Neuronal stem cell (in vitro differentiated cells): ENCODE results near the gene SLC9A9.

ENCODE experiments used
- DNase-seq: peaks from one replicate; pipeline ENCODE4 v3.0.0-alpha.2; 2013; ENCODE audit warnings: low spot score
- H2AFZ ChIP-seq: one replicate; pipeline ENCODE4 v1.6.1; 2013; ENCODE audit warnings: mild to moderate bottlenecking, low read length, inconsistent platforms
- H2AK5ac ChIP-seq: 2 replicates; pipeline ENCODE4 v1.6.1; 2013; ENCODE audit warnings: low read depth, mild to moderate bottlenecking, inconsistent platforms, low read length, moderate library complexity, mixed read lengths
- H2BK120ac ChIP-seq: 2 replicates; pipeline ENCODE4 v1.6.1; 2013; ENCODE audit warnings: low read depth, mild to moderate bottlenecking, inconsistent platforms, low read length, moderate library complexity, mixed read lengths
- H2BK12ac ChIP-seq: one replicate; pipeline ENCODE4 v1.6.1; 2013; ENCODE audit warnings: low read length, inconsistent platforms
- H2BK15ac ChIP-seq: 2 replicates; pipeline ENCODE4 v1.6.1; 2013; ENCODE audit warnings: mild to moderate bottlenecking, low read length, inconsistent platforms, mixed read lengths
- H2BK5ac ChIP-seq: one replicate; pipeline ENCODE4 v1.6.1; 2013; ENCODE audit warnings: inconsistent platforms, mild to moderate bottlenecking, low read length, moderate library complexity
- H3K14ac ChIP-seq: one replicate; pipeline ENCODE4 v1.6.1; 2013; ENCODE audit warnings: low read length, inconsistent platforms
- H3K18ac ChIP-seq: 2 replicates; pipeline ENCODE4 v1.6.1; 2013; ENCODE audit warnings: low read length, inconsistent platforms
- H3K23ac ChIP-seq: 2 replicates; pipeline ENCODE4 v1.6.1; 2013; ENCODE audit warnings: low read depth, mild to moderate bottlenecking, mixed read lengths, low read length, inconsistent platforms; ENCODE audit not compliant: poor library complexity
- H3K27ac ChIP-seq: replicated peaks from 3 replicates; pipeline ENCODE4 v1.5.1; 2013; ENCODE audit warnings: low read length, inconsistent platforms
- H3K27me3 ChIP-seq, 3 experiments: 2 replicates each; pipeline ENCODE4 v1.6.1; 2013; ENCODE audit warnings: low read length in 3 of 3, mild to moderate bottlenecking in 2 of 3, inconsistent platforms in 1 of 3, low read depth in 1 of 3, mixed read lengths in 1 of 3, moderate library complexity in 1 of 3; ENCODE audit not compliant: control insufficient read depth in 3 of 3, insufficient read depth in 3 of 3
- H3K36me3 ChIP-seq, 2 donors: replicated peaks in 1 of 2; 2 replicates each; pipeline ENCODE4 v1.6.1; 2013; ENCODE audit warnings: low read length in 2 of 2; ENCODE audit not compliant: control insufficient read depth in 2 of 2, insufficient read depth in 2 of 2
- H3K4ac ChIP-seq: 2 replicates; pipeline ENCODE4 v1.6.1; 2013; ENCODE audit warnings: inconsistent platforms, mild to moderate bottlenecking, low read length, moderate library complexity
- H3K4me1 ChIP-seq, 2 donors: 1 replicate in 1 of 2; 2 replicates in 1 of 2; pipeline ENCODE4 v1.6.1; 2013; ENCODE audit warnings: low read length in 2 of 2, low read depth in 1 of 2; ENCODE audit not compliant: control insufficient read depth in 2 of 2, insufficient read depth in 1 of 2
- H3K4me2 ChIP-seq: one replicate; pipeline ENCODE4 v1.6.1; 2013; ENCODE audit warnings: mild to moderate bottlenecking, low read length, inconsistent platforms; ENCODE audit not compliant: insufficient read depth, poor library complexity, severe bottlenecking
- H3K4me3 ChIP-seq, 2 donors: 2 replicates each; pipeline ENCODE4 v1.5.1; 2013; ENCODE audit warnings: low read length in 2 of 2, mild to moderate bottlenecking in 2 of 2, inconsistent platforms in 1 of 2, moderate library complexity in 1 of 2
- H3K79me1 ChIP-seq: one replicate; pipeline ENCODE4 v1.6.1; 2013; ENCODE audit warnings: low read depth, mild to moderate bottlenecking, inconsistent platforms, low read length, moderate library complexity
- H3K9ac ChIP-seq: one replicate; pipeline ENCODE4 v1.6.1; 2013; ENCODE audit warnings: mild to moderate bottlenecking, low read depth, low read length, inconsistent platforms; ENCODE audit not compliant: poor library complexity
- H3K9me3 ChIP-seq, 2 donors: replicated peaks in 1 of 2; 2 replicates each; pipeline versions ENCODE3 to v1.6.1; 2013; ENCODE audit warnings: low read length in 2 of 2, mild to moderate bottlenecking in 2 of 2, inconsistent platforms in 1 of 2, low read depth in 1 of 2, mixed read lengths in 1 of 2, moderate library complexity in 1 of 2; ENCODE audit not compliant: control insufficient read depth in 2 of 2, insufficient read depth in 1 of 2
- H4K8ac ChIP-seq: one replicate; pipeline ENCODE4 v1.6.1; 2013; ENCODE audit warnings: low read depth, mild to moderate bottlenecking, inconsistent platforms, low read length, moderate library complexity
- H4K91ac ChIP-seq: one replicate; pipeline ENCODE4 v1.6.1; 2013; ENCODE audit warnings: low read length, low read depth, mild to moderate bottlenecking, inconsistent platforms; ENCODE audit not compliant: poor library complexity
- WGBS, 2 donors: extraction: QIAGEN DNeasy Blood & Tissue Kit; methylation state at CpG; one replicate each; pipeline ENCODE4 v1.1.7; 2013; ENCODE audit warnings: missing lambda C conversion rate in 2 of 2, mixed read lengths in 1 of 2; ENCODE audit not compliant: insufficient read length in 2 of 2, insufficient replicate concordance in 1 of 2; ENCODE audit errors: extremely low coverage in 2 of 2; 5-methylcytosine and 5-hydroxymethylcytosine counted together

The SLC9A9 gene

DNA sequence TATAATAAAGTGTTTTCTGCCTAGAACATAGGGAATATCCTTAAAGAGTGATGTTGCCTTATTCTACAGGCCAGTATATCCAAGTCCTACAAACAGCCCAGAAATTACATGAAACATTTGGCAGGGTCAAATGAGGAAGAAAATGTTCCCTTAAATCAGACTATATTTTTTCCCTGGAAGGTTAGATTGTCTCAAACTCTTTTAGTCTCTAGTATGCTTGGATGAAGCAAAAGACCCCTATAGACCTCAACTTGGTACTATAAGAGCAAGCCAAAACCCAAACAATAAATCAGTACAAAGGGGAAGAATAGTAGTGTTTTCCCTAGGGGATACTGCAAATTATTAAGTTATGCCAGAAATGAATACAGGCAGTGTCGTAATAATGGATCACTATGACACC, 310.2 kb downstream of the SLC9A9 start:
- no peaks in the 10 kb centered on the region for H3K36me3 ChIP-seq
- no peak overlapping the region for H2AK5ac ChIP-seq
- H3K27me3 ChIP-seq = no peaks in the 10 kb centered on the region
- no peak overlapping the region for H3K27ac ChIP-seq
- H4K8ac ChIP-seq = no peak overlapping the region
- H3K4me2 ChIP-seq = no peak overlapping the region
- H2BK12ac ChIP-seq = no peak overlapping the region
- H3K4me3 ChIP-seq = no peak overlapping the region
- no peak overlapping the region for H4K91ac ChIP-seq
- no peaks in the 10 kb centered on the region for H3K4me1 ChIP-seq
- H3K18ac ChIP-seq = no peak overlapping the region
- no peaks in the 10 kb centered on the region for H3K79me1 ChIP-seq
- no peak overlapping the region for H3K14ac ChIP-seq
- H3K9me3 ChIP-seq = no peaks in the 10 kb centered on the region
- H3K4ac ChIP-seq = no peak overlapping the region
- H2AFZ ChIP-seq = no peak overlapping the region
- no CpG with 5 or more reads among the region's 1 CpG for WGBS, 2 donors
- no peak overlapping the region for H2BK15ac ChIP-seq
- H3K23ac ChIP-seq = no peak overlapping the region
- no peak overlapping the region for H2BK5ac ChIP-seq
- H2BK120ac ChIP-seq = no peak overlapping the region
- no peak for DNase-seq
- H3K9ac ChIP-seq = no peak overlapping the region

DNA sequence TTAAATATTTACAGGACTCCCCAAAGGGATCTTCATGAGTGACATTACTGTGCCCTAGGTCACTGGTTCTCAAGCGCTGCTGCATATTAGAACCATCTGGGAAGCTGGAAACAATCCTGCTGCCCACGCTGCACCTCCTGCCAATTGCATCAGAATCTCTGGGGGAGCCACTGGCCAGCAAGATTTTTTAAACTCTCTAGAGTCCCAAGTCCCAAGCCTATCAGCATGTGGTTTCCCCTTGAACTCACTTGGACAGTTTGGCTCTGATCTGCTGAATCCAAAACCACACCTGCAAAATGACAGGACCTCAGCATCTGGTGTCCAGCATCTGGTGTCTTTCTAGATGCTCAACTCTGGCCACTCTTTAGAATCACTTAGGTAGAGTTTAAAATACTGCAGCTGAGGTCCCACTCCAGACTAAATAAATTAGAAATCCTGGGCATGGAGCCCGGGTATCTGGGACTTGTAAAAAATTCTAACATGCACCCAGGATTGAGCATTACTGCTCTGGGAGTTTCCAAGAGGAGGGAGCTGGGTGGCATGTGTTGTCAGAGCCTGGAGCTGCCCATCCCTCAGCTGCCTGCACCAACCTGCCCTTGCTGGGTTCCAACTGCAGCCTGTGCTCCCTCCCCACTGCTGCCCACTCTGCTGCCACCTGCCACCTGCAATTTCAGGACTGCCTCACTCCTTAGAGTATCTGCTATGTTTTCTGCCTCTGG, 311.3 kb downstream of the SLC9A9 start:
- no peak overlapping the region for H4K8ac ChIP-seq

DNA sequence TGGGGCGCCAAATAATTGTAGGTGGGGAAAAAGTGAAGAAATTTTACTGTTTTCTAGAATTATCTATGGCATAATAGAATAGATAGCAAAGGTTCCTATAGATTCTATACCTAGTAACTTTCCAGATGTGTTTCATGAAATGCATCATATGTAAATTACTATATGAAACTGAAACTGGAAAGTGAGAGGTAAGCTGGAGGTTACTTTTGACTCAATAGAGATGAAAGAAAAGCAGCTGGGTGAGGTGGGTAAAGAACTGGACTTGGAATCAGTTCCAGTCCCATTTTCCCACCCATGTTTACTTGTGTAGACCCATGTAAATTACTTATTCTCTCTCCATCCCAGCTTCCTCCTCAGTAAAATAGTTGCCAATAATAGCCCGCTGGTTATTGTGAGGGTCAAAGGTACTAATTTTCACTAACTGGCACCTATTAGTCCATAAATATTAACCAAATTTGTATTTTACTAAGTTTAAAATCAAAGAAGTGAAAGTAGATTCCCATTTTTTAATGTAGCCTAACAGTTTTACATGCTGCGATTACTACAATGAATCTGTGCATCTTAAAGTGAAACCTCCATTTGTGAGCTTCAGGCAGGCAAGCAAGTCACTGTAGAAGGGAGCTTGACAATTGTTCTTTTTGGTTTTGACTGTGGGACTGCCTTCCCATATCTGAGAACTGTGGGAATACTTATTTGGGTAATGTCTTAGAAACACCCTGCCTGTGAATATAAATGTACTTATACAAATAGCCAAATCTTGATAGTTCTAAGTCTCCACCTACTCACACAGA, 312.1 kb downstream of the SLC9A9 start:
- Histone ChIP-seq H3K23ac (no peak overlapping the region), H4K8ac (no peak overlapping the region), H3K18ac (no peak overlapping the region), H4K91ac (no peak overlapping the region), H3K14ac (no peak overlapping the region), H3K36me3 (no peaks in the 10 kb centered on the region), H2BK15ac (no peak overlapping the region), H3K4me2 (no peak overlapping the region), H3K9me3 (no peaks in the 10 kb centered on the region), H2AK5ac (no peak overlapping the region), H2AFZ (peak overlapping the region; percentile 9), H3K27ac (no peak overlapping the region), H3K4ac (no peak overlapping the region), H2BK120ac (no peak overlapping the region), H3K4me3 (no peak overlapping the region), H2BK12ac (no peak overlapping the region), H2BK5ac (no peak overlapping the region), H3K4me1 (no peaks in the 10 kb centered on the region), H3K79me1 (no peaks in the 10 kb centered on the region), H3K9ac (no peak overlapping the region), H3K27me3 (no peaks in the 10 kb centered on the region)
- no peak for DNase-seq
- no CpG with 5 or more reads among the region's 3 CpGs for WGBS, 2 donors

More for the DNA sequence above, 311.3 kb downstream of the SLC9A9 start:
- no peak overlapping the region for H3K9ac ChIP-seq
- no peak overlapping the region for H2BK12ac ChIP-seq
- H3K27me3 ChIP-seq = no peaks in the 10 kb centered on the region
- no peaks in the 10 kb centered on the region for H3K79me1 ChIP-seq
- no CpG with 5 or more reads among the region's 3 CpGs for WGBS, 2 donors
- H3K18ac ChIP-seq = no peak overlapping the region
- H3K23ac ChIP-seq = no peak overlapping the region
- H3K14ac ChIP-seq = no peak overlapping the region
- no peak overlapping the region for H3K4me3 ChIP-seq
- no peak overlapping the region for H2BK5ac ChIP-seq
- no peak overlapping the region for H3K27ac ChIP-seq
- H3K36me3 ChIP-seq = no peaks in the 10 kb centered on the region
- no peak overlapping the region for H2BK120ac ChIP-seq
- H3K9me3 ChIP-seq = no peaks in the 10 kb centered on the region
- H2AFZ ChIP-seq = peak overlapping the region; percentile 9
- H4K91ac ChIP-seq = no peak overlapping the region
- no peak overlapping the region for H3K4me2 ChIP-seq
- DNase-seq = no peak
- no peak overlapping the region for H2AK5ac ChIP-seq
- H3K4ac ChIP-seq = no peak overlapping the region
- no peak overlapping the region for H2BK15ac ChIP-seq
- H3K4me1 ChIP-seq = no peaks in the 10 kb centered on the region

DNA sequence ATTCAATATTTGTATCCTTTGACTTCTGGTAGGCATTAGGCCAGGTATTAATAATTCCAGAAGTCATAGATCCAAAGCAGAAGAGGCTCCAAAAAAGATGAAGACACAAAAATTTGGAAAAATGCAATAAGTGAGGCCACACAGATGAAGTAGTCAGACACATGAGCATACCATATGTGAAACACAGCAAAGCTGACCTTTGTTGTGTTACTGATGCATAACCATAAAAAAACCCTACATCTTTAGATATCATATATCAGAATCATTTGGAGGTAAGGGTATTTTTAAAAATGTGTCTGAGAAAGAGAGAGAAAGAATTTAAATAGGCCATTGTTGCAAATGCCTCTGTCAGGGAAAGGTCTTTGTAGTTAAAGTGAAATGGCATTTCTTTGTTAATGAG, 314.9 kb downstream of the SLC9A9 start:
- DNase-seq = no peak
- Histone ChIP-seq H3K27ac (no peak overlapping the region), H2AFZ (no peak overlapping the region), H3K4me3 (no peak overlapping the region), H3K14ac (no peak overlapping the region), H4K91ac (no peak overlapping the region), H3K4me1 (no peaks in the 10 kb centered on the region), H4K8ac (no peak overlapping the region), H3K9ac (no peak overlapping the region), H3K27me3 (no peaks in the 10 kb centered on the region), H3K36me3 (no peaks in the 10 kb centered on the region), H2BK15ac (no peak overlapping the region), H3K4me2 (no peak overlapping the region), H2AK5ac (no peak overlapping the region), H2BK120ac (no peak overlapping the region), H3K79me1 (no peaks in the 10 kb centered on the region), H2BK12ac (no peak overlapping the region), H3K4ac (no peak overlapping the region), H2BK5ac (no peak overlapping the region), H3K18ac (no peak overlapping the region), H3K23ac (no peak overlapping the region), H3K9me3 (no peaks in the 10 kb centered on the region)
